Measurements from ENCODE around the gene HIRIP3.

- TF ChIP-seq POLR2AphosphoS5 (IDR thresholded peaks at IDR 0.05; ENCODE audit: borderline replicate concordance, low read depth, low read length) (no peak), EZH2 (IDR thresholded peaks at IDR 0.05) (no peak)
Measured at GRCh38 chr16:29986931-29987330, 8.5 kb downstream of the HIRIP3 start.
